NOMO-1 treated with DMSO at 0.1 percent for 48 hours (cell line): ENCODE data around the gene MGAT5.
A peak's percentile ranks its signal among the peaks of the same experiment; 100 is the strongest.

Source experiments
- DNase-seq: peaks from one replicate; lab custom pipeline; 2025; ENCODE audit not compliant: unreplicated experiment; lab: John Stamatoyannopoulos, UW

Gene MGAT5

DNA sequence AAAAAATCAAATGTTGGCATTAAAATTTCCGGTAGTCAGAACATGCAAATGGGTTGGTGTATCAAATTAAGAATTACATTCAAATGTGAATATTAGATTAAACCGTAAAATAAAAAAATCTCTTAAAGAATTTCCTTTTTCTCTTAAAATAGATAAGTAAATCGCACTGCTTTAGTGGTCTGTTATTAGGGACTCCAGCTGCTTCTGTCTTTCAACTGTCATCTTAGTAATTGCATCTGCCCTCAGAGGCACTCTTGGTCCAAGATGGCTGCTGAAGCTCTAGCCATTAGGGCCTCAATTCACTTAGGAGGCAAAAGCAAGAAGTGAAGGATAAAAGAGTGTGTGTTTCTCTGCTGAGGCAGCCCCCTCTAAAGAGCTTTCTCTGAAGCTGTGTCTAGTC is 132.4 kb downstream of the MGAT5 start:
- DNase-seq: no peak

DNA sequence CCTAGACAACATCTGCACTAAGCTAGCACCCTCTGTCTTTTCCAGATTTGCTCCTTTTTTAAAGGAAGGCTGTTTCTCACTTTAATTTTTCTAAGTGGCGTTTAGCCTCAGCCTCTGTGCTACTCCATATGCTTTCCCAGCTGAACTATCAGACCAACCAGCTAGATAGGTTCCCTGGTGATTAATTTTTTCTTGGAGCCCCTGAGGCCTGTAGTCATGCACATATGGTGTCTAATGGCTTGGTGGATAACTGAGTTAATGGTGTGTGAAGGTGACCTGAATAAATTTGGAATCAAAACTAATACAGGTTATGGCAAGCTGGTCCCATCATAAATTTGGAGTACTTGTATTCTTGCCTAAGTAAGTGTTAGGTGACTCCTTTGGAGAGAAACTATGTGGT is 135.5 kb downstream of the MGAT5 start:
- DNase-seq: no peak

GRCh38 chr2:134391751-134392160 is 137.9 kb downstream of the MGAT5 start:
- DNase-seq: no peak

DNA sequence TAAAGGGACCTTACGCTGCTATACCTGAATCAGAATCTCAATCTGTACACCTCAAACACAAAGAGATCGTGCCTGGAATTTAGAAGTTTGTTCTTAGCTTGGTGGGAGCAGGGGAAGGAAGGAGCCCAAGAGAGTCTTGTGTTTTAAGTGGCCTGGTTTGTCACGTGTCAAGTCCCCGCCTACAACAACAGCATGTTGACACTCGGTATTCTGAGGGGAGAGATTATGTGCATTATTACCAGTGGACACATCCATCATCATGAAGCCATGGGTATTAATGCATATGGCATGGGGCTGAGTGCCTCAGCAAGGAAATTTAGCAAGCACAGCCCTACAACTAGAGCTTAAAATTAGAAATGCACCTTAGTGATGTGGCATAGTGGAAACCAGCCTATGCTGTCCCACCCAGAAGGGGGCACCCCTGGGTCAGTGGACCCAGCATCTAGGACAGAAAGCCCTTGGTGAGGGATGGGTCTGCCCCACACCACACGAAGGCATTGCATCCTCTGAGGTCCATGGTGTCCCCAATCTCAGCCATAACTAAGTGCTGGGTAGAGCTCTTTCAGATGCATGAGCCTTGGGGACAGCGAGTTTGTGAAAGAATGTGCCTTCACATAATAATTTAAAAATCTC is 138.7 kb downstream of the MGAT5 start:
- DNase-seq: no peak

DNA sequence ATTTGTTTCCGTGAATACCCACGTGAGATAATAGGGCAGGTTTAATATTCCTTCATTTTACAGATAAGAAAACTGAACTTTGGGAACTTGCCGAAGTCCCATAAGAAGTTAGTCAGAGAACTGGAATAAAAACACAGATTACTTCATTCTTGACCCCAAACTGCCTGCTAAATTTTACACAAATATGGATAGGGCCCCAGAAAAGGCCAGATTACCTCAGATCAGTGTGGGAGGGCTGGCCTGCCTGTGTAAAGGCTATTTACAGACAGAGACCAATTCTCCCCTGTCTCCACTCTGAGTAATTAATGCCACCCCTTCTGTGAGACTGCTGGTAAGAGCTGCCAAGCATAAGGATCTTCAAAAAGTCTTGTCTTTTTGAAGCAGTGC is 139.2 kb downstream of the MGAT5 start:
- DNase-seq: no peak

GRCh38 chr2:134395779-134396178 is 141.9 kb downstream of the MGAT5 start:
- peak; percentile 84 for DNase-seq

GRCh38 chr2:134396493-134396892 is 142.6 kb downstream of the MGAT5 start:
- no peak for DNase-seq

DNA sequence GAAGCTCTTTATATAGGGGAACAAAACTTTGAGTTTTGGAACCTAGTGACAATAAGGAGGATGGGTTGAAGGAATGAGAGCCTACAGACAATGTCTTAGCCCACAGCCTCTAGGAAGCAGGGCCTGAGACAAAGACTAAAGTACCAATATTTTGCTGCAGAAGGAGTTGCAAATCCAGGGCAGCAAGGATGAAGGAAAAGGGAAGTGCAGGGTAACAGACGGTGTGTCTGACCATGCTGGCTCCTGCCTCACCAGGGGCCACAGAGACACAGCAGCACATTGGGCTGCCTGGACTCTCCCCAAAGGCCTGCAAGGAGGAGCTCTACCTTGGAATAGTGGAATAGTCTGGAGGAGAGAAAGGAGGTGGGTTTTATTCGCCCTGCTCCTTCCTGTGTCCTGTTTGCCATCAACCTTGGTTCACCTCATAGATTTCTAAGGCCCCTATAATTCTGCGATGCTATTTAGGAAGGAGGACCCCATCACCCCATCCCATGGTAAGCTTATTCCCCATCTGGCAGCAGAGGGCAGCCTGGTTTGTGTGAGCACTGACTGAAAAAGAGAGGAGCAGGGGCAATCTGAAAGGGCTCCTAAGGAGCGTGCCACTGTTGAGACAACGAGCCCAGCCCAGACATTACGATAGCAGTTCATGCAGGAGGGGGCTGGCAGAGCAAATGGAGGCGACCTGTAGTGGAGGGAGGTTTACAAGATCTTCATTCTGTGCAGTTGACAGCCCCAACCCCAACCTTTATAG is 143.4 kb downstream of the MGAT5 start:
- DNase-seq: no peak

DNA sequence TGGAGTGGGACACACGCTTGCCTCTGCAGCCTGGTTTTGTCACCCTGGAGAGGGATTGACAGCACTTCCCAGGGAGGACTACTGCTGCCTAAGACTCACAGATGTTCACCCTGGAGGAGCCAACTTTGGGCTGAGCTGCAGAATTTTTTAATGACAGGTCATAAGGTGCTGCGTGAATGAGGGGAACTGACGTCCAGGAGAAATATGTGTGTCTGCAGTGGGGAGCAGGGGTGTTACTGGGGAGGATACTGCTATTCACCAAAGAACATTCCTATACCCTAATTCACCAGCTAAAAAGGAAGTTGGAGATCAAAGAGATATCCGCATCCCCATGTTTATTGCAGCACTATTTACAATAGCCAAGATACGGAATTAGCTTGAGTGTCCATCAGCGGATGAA is 144.4 kb downstream of the MGAT5 start:
- no peak for DNase-seq

- peak; percentile 77 for DNase-seq
Observed at GRCh38 chr2:134399096-134399495, 145.2 kb downstream of the MGAT5 start.

- DNase-seq: no peak
Observed at GRCh38 chr2:134401081-134401497, 147.2 kb downstream of the MGAT5 start.

- DNase-seq: no peak
Observed at GRCh38 chr2:134401789-134402188, 147.9 kb downstream of the MGAT5 start.

DNA sequence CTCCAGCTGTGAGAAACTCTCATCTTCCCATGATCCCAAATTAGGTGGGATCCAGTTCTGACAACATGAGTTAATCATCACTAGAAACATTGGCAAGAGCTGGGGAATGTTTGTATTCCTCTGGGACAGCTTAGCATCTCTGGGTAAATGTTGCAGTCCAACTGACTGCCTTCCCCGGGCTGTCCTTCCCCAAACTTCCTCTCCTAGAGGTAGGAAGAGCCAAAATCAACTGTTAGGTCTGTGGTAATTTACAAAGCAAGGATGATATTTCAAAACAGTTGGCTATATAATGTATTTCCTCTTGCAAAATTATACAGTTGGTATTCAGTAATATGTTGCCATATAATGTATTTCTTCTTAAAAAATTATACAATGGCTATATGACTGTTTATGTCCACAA is 148.5 kb downstream of the MGAT5 start:
- DNase-seq: peak; percentile 75

GRCh38 chr2:134405611-134406081 is 151.8 kb downstream of the MGAT5 start:
- no peak for DNase-seq

DNA sequence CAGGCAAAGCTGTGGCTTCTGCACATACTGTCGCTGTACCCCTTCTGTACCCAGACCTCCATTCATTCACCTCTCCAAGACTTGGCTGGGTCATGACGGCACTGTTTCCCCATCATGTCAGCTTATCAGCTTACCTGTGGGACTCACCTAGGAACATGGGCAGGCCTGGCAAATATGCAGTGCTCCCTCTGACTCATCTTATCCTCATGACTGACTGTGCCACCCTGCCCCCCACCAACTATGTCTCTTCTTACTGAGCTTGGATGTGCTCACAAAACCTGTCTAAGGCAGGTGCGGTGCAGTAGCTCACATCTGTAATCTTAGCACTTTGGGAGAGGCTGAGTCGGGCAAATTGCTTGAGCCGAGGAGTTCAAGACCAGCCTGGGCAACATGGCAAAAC is 152.4 kb downstream of the MGAT5 start:
- DNase-seq: no peak

DNA sequence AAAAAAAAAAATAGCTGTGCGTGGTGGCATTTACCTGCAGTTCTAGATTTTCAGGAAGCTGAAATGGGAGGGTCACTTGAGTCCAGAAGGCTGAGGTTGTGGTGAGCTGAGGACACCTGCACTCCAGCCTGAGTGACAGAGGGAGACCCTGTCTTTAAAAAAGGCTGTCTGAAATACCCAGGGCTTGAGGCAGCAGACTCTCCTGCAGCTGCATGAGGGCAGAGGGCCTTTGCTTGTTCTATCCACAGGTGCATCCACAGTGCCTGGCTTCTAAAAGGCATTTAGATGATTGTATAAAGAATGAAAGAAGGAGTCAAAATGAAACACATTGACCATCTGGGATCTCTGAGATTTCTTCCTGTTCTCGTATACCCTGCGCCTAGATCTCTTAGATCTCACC is 152.9 kb downstream of the MGAT5 start:
- no peak for DNase-seq

DNA sequence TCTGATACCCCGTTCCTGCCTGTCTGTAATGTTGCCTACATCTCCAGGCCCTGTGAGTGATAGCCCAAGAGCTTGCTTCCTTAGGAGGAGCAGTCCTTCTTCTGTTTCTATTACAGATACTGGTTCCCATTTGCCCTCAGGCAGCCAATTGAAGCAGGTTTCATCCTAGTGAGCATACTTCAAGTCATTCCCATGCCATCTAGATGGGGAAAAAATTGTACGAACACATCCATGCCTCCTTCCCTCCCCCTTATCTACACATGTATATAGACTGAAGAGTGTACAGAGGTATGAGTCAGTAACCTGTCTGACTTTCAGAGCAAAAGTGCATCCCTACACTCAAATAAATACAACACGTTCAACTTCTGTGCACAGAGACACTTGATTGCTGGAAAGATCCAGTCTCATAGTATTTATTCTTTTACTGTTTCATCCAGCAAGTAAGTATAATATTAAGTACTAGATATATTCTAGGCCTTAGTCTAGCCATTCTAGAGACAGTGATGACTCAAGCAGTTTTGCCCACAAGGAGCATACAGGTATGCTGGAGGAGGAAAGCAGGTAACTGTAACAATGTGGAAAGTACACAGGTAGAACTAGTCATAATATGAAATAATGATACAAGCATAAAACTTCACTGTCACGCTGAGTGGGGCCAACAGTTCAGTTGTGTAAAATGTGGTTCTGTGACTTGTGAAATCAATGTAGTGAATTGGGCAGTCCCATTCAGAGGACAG is 153.4 kb downstream of the MGAT5 start:
- DNase-seq: no peak

- DNase-seq: no peak
Observed at GRCh38 chr2:134408386-134408785, 154.5 kb downstream of the MGAT5 start.

GRCh38 chr2:134408791-134409190 is 154.9 kb downstream of the MGAT5 start:
- no peak for DNase-seq

DNA sequence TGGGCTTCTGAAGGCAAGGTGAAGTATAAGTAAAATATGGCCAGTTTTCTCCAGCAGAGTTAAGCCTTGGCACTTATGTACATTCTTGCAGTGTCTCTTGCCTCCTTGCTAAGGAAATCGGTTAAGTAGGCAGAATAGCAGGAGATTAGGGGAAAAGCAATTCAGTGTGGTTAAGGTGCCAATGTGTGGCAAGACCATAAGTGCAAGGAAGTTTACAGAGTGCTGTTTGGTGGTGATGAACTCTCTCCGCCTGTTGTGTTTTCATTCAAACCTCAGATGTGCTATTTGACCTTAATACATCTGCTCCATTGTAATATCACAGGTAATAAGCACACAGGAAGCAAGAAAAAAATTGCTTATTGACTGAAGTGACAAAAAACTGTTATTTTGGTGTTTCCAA is 156.1 kb downstream of the MGAT5 start:
- no peak for DNase-seq

DNA sequence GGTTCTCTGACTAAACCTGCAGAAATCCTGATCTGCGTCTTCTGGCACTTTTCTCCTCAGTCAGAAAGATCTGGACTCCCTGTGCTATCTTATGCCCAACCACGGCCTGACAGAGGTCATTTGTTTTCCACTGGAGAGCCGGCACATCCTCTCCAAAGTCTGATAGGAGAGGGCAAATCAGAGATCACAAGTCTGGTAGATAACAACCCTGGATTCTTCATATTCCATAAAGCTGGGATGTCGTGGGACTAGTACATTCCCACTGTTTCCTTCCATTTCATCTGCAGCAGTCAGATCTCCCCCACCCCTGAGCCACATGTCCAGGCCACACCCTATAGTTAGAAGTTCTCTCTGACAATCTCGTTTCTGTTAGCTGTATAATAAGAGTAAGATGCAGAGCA is 157.0 kb downstream of the MGAT5 start:
- no peak for DNase-seq

- no peak for DNase-seq
Observed at GRCh38 chr2:134411279-134411827, 157.5 kb downstream of the MGAT5 start.
